Glutamatergic neuron (in vitro differentiated cells): ENCODE measurements around the gene ZNF606. TPM values are rescaled to one million over a fixed set of nuclear protein-coding genes. Genes with fewer than 3 reads are reported as not detected.

Experiments used
- DNase-seq: peaks from one replicate; pipeline ENCODE4 v3.0.0; 2022
- H3K27ac Mint-ChIP-seq: one replicate; pipeline ENCODE4 v1.8.0; 2020; ENCODE audit warnings: mild to moderate bottlenecking, mixed read lengths, inconsistent platforms; ENCODE audit not compliant: unreplicated experiment
- H3K27me3 Mint-ChIP-seq: one replicate; pipeline ENCODE4 v1.8.0; 2020; ENCODE audit warnings: mild to moderate bottlenecking, moderate library complexity, mixed read lengths, inconsistent platforms; ENCODE audit not compliant: unreplicated experiment
- H3K36me3 Mint-ChIP-seq: one replicate; pipeline ENCODE4 v1.8.0; 2020; ENCODE audit warnings: mild to moderate bottlenecking, mixed read lengths, inconsistent platforms; ENCODE audit not compliant: unreplicated experiment
- H3K4me1 Mint-ChIP-seq: one replicate; pipeline ENCODE4 v1.8.0; 2020; ENCODE audit warnings: mild to moderate bottlenecking, low read depth, mixed read lengths, inconsistent platforms; ENCODE audit not compliant: unreplicated experiment
- H3K4me3 Mint-ChIP-seq: one replicate; pipeline ENCODE4 v1.8.0; 2020; ENCODE audit warnings: mild to moderate bottlenecking, mixed read lengths, inconsistent platforms; ENCODE audit not compliant: unreplicated experiment
- H3K9me3 Mint-ChIP-seq: one replicate; pipeline ENCODE4 v1.8.0; 2020; ENCODE audit warnings: mild to moderate bottlenecking, moderate library complexity, mixed read lengths, inconsistent platforms; ENCODE audit not compliant: unreplicated experiment
- total RNA-seq: library from RNA; stranded (reverse); fragmentation: NEBNext Ultra II Directional; extraction: Animal tissue kit (Norgen Biotek cat#: 25700); gene quantifications from one replicate; pipeline ENCODE4 v1.2.1, GENCODE V29; 2021; ENCODE audit not compliant: unreplicated experiment
- TF ChIP-seq, protein P1 (sequence below): fragments of 200-600 bp; sonication (generic); IDR thresholded peaks from one replicate; pipeline ENCODE4 v1.5.0; 2021; ENCODE audit not compliant: partially characterized antibody, unreplicated experiment

The ZNF606 gene
- total RNA-seq, 1 donor from 2014 or later, result 58.2 TPM

DNA sequence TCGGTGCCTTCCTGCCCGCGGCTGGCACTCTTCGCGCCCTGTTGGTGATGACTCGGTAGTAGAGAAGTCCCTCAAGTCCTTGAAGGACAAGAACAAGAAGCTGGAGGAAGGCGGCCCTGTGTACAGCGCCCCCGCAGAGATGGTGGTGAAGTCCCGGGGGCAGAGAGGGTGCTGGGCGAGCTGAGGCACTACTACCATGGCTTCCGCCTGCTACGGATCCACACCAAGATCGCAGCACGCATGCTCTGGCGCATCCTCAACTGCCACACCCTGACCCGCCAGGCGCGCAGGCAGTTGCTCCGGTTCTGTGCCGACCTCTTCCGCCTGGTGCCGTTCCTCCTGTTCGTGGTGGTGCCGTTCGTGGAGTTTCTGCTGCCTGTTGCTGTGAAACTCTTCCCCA is 42.3 kb upstream of the ZNF606 start:
- Mint-ChIP-seq H3K4me1 (no peaks in the 10 kb centered on the region), H3K27me3 (peaks cover 11% of the 10 kb centered on the region), H3K4me3 (no peak overlapping the region), H3K27ac (no peak overlapping the region), H3K36me3 (peaks cover 21% of the 10 kb centered on the region), H3K9me3 (peaks cover 28% of the 10 kb centered on the region)
- TF ChIP-seq, protein P1, sequence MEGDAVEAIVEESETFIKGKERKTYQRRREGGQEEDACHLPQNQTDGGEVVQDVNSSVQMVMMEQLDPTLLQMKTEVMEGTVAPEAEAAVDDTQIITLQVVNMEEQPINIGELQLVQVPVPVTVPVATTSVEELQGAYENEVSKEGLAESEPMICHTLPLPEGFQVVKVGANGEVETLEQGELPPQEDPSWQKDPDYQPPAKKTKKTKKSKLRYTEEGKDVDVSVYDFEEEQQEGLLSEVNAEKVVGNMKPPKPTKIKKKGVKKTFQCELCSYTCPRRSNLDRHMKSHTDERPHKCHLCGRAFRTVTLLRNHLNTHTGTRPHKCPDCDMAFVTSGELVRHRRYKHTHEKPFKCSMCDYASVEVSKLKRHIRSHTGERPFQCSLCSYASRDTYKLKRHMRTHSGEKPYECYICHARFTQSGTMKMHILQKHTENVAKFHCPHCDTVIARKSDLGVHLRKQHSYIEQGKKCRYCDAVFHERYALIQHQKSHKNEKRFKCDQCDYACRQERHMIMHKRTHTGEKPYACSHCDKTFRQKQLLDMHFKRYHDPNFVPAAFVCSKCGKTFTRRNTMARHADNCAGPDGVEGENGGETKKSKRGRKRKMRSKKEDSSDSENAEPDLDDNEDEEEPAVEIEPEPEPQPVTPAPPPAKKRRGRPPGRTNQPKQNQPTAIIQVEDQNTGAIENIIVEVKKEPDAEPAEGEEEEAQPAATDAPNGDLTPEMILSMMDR, result no peak
- no peak for DNase-seq

DNA sequence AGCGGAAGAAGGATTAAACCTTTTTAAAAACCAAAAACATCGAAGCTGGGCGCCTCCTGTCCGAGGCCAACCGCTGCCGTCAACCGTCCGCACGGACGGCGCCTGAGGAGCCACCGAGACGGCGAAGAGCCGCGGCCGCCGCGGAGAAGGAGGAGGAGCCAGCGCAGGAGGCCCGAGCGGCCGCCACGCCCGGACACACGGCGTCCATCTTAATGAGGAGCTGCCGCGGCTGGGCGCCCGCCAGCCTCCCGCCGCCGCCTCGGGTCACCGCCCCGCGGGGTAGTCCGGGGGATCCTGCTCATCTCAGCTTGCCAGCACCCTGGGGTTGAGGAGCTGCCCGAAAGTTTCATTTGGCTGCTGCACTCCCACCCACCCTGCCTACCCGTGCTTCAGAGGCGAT is 41.8 kb upstream of the ZNF606 start:
- peaks cover 23% of the 10 kb centered on the region for H3K9me3 Mint-ChIP-seq
- no peak overlapping the region for H3K27ac Mint-ChIP-seq
- no peak overlapping the region for H3K4me3 Mint-ChIP-seq
- H3K4me1 Mint-ChIP-seq, result no peaks in the 10 kb centered on the region
- peaks cover 16% of the 10 kb centered on the region for H3K36me3 Mint-ChIP-seq
- H3K27me3 Mint-ChIP-seq, result peaks cover 11% of the 10 kb centered on the region
- TF ChIP-seq, protein P1, result no peak
- no peak for DNase-seq

DNA sequence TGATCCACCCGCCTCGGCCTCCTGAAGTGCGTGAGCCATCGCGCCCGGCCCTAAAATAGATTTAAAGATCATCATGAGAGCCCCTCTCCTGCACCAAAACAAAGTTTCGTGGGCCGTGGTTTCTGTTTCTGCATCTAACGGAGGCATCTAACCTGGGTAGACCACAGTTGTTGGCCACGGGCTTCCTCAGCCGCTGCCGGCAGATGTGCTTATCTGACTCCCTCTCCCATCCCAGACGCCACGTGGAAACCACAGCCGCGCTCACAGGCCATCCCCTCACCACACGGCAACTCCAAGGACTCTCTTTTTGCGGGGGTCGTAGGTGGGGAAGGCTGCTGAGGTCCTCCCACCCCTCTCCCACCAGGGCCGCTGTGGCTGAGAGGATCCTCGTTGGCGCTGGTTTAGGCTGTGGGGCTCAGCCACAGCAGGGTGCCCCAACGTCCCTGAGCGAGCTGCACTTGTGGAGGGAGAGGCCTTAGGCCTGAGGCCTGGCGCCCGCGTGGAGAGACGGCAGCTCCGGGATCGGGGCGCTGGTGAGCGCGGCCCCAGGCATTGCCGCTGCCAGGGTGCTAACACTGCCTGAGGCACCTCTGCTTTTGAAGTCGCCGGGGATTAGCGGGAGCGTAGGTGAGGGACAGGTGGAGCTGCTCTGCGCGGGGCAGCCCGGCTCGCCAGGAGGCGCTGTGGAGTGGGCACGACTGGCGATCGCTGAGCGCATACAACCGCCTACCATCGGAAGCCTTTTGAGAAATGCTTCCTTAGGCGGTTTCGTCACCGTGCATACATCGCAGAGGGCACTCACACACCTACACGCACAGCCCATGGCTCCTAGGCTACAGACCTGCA is 40.1 kb upstream of the ZNF606 start:
- Mint-ChIP-seq H3K4me1 (peaks cover 2% of the 10 kb centered on the region), H3K27ac (no peak overlapping the region), H3K4me3 (no peak overlapping the region), H3K27me3 (peaks cover 11% of the 10 kb centered on the region), H3K36me3 (peaks cover 12% of the 10 kb centered on the region), H3K9me3 (peaks cover 19% of the 10 kb centered on the region)
- TF ChIP-seq, protein P1, result no peak
- DNase-seq, result no peak

DNA sequence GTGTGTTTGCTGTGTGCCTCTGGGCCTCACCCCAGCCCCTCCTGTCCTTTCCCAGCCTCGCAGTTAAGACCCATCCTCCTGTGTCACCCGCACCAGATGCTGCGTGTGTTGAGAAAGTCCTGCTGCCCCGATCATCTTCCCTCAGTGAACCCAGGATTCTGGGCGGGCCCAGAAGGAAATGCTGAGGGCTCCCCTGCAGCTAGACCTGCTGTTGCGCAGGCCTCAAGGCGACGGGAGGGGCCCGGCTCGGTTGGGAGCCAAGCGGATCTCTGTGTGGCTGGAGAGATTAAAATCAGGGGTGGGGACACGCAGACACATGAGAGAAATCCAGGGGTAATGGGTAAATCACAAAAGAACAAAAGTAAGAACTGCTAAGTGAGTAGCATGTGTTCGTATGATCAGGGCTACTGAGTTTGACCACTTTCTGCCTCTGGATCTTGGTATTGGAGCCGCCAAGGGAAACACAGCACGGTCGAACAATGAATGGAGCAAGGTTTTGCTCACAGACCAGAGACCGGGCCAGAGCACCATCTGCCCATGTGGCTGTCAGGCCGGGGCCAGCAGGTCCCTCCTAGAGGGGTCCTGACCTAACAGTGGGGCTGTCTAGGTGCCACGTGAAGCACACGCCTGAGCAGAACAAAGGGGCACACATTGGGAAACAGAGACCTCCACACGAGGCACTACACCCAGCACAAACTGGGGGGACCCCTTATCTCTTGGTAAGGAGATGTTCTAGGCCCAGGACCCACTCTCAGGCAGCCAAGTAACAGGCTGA is 38.3 kb upstream of the ZNF606 start:
- no peak for DNase-seq
- Mint-ChIP-seq H3K36me3 (peaks cover 19% of the 10 kb centered on the region), H3K9me3 (peaks cover 13% of the 10 kb centered on the region), H3K4me1 (peaks cover 2% of the 10 kb centered on the region), H3K27ac (no peak overlapping the region), H3K27me3 (peaks cover 12% of the 10 kb centered on the region), H3K4me3 (no peak overlapping the region)
- TF ChIP-seq, protein P1, result no peak
